ENCODE results near the gene TRABD. TPM values are rescaled to one million over a fixed set of nuclear protein-coding genes. Genes with fewer than 3 reads are reported as not detected.
"Not testable (repeated sequence)": the region's sequence is repeated elsewhere in the genome, so short reads cannot be mapped to it uniquely, and the experiment has no call there.

Gene TRABD, protein sequence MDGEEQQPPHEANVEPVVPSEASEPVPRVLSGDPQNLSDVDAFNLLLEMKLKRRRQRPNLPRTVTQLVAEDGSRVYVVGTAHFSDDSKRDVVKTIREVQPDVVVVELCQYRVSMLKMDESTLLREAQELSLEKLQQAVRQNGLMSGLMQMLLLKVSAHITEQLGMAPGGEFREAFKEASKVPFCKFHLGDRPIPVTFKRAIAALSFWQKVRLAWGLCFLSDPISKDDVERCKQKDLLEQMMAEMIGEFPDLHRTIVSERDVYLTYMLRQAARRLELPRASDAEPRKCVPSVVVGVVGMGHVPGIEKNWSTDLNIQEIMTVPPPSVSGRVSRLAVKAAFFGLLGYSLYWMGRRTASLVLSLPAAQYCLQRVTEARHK
- total RNA-seq: 44.0 TPM

DNA sequence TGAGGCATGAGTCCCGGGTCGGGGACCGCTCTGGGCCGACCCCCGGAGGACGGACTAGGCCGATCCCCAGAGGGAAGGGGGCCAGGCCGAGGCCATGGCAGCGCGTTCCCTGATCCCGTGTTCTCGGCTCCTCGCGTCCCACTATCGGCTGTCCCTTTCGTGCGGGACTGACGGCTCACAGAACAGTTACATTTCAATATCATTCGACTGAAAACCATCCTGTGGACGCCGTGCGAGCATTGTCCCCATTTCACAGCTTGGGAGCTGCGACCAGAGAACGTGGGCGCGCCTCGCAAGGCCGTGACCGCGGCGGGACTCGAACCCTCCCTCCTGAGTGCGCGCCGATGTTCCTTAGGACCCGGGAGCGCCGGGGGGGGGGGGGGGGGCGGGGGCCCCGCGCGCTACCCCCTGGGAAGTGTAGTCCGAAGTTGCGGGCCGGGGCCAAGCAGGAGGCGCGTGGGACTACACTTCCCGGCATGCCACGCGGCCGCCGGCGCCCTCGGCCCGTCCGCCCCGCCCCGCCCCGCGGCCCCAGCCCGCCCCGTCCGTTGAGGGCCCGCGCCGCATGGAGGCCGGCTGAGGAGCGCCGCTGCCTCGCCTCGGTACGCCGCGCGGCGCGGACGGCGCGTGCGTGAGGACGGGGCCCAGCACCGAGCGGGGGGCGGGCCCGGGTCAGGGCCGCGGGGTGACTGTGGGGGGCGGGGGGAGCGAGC is at the start of gene TRABD:
TRABD (plus strand) TSS at position 539 of the 713 bp plus-strand sequence. CDS start 7,148 bp downstream, outside the sequence.
- Histone ChIP-seq H3K27me3 (ENCODE audit: insufficient read depth, low read length) (no peaks in the 10 kb centered on the region), H3K9me3 (ENCODE audit: low read depth, low read length) (no peaks in the 10 kb centered on the region), H3K4me1 (ENCODE audit: insufficient read depth, low read length) (peaks cover 63% of the 10 kb centered on the region), H3K4me3 (ENCODE audit: low read length) (peak within 1 kb of the TSS; percentile 48)

DNA sequence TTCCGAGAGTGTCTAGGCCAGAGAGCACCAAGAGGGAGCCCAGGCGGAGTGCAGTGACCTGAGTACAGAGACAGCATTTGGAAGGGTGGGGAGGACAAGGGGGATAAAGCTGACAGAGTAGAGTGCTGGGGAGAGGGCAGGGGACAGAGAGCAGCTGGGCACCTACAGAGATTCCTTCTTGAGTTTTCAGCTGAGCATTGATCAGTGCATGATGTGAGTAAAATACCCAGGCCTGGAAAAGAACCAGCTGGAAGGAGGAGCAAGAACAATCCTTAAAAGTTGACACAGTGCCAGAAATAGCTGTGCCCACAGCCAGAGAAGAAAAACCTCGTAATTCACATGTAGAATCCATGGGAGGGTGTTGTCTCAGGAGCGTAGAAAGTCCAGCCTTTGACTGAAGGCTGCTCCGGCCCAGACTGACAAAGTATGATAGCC is 49.1 kb upstream of the TRABD start:
- Histone ChIP-seq H3K4me3 (ENCODE audit: low read length) (no peak overlapping the region), H3K4me1 (ENCODE audit: insufficient read depth, low read length) (no peaks in the 10 kb centered on the region), H3K9me3 (ENCODE audit: low read depth, low read length) (no peaks in the 10 kb centered on the region), H3K27me3 (ENCODE audit: insufficient read depth, low read length) (no peaks in the 10 kb centered on the region)

DNA sequence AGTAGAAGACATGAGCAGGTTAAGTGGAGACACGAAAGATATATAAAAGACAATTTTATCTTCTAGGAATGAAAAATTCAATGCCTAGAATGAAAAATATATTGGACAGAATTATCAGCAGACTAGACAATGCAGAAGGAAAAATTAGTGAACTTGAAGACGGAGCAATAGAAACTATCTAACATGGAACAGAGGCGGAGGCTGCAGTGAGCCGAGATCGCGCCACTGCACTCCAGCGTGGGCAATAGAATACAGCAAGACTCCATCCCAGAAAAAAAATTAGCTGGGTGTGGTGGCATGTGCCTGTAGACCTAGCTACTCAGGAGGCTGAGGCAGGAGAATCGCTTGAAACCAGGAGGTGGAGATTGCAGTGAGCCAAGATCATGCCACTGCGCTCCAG is 48.4 kb upstream of the TRABD start:
- not testable (repeated sequence) for H3K27me3 ChIP-seq (ENCODE audit: insufficient read depth, low read length); H3K4me3 ChIP-seq (ENCODE audit: low read length); H3K4me1 ChIP-seq (ENCODE audit: insufficient read depth, low read length); H3K9me3 ChIP-seq (ENCODE audit: low read depth, low read length)

DNA sequence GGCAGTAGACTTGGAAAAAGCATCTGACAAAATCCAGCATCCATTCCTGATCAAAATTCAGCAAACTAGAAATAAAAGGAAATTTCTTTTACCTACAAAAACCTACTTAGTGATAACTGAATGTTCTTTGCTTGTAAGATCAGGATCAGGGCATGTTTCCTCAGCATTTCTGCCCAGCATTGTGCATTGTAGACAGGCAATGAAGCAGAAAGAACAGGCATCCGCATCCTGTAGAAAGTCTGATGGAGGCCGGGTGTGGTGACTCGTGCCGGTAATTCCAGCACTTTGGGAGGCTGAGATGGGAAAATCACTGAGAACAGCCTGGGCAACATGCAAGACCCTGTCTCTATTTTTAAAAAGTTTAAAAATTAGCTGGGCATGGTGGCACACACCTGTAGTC is 47.7 kb upstream of the TRABD start:
- H3K27me3 ChIP-seq (ENCODE audit: insufficient read depth, low read length): no peaks in the 10 kb centered on the region
- H3K4me3 ChIP-seq (ENCODE audit: low read length): no peak overlapping the region
- H3K9me3 ChIP-seq (ENCODE audit: low read depth, low read length): no peaks in the 10 kb centered on the region
- peaks cover 3% of the 10 kb centered on the region for H3K4me1 ChIP-seq (ENCODE audit: insufficient read depth, low read length)

DNA sequence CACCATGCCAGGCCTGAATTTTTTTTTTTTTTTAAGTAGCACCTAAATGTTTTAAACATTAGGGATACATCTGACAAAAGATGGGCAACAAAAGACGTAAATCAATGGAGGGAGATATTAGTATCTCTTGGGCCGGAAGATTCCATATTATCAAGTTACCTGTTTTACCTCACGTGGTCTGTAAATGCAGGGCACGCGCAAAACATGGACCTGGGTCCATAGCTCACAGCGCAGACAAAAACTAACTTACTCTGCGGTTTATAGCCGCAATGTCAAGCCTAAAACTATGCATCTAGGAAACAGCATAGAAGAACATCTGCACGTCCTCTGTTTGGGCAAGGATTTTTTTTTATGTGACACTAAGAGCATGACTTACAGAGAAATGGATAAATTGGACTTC is 46.7 kb upstream of the TRABD start:
- H3K4me3 ChIP-seq (ENCODE audit: low read length): no peak overlapping the region
- no peaks in the 10 kb centered on the region for H3K9me3 ChIP-seq (ENCODE audit: low read depth, low read length)
- H3K27me3 ChIP-seq (ENCODE audit: insufficient read depth, low read length): no peaks in the 10 kb centered on the region
- H3K4me1 ChIP-seq (ENCODE audit: insufficient read depth, low read length): peaks cover 8% of the 10 kb centered on the region

DNA sequence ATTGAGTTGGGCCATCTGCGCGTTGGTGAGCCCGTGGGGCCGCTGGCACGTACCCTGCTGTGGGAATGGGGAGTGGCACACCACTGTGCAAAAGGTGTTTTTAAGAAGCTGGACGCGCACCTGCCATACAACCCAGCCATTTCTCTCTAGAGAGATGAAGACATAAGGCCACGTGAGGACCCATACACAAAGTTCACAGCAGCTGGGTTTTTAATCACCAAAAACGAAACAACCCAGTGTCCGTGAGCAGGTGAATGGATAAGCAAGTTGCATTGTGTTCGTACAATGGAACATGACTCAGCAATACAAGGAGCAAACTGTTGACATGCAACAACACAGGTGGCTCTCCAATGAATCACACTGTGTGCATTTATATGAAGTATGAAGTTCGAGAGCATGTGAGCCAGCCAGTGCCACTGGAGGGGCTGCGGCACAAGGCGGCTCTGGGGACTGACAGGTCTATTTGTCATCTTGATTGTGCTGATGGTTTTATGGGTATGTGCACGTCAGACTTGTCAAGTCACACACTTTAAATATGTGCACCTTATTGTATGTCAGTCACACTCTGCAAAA is 45.8 kb upstream of the TRABD start:
- Histone ChIP-seq H3K4me1 (ENCODE audit: insufficient read depth, low read length) (peaks cover 8% of the 10 kb centered on the region), H3K27me3 (ENCODE audit: insufficient read depth, low read length) (no peaks in the 10 kb centered on the region), H3K9me3 (ENCODE audit: low read depth, low read length) (no peaks in the 10 kb centered on the region), H3K4me3 (ENCODE audit: low read length) (no peak overlapping the region)

DNA sequence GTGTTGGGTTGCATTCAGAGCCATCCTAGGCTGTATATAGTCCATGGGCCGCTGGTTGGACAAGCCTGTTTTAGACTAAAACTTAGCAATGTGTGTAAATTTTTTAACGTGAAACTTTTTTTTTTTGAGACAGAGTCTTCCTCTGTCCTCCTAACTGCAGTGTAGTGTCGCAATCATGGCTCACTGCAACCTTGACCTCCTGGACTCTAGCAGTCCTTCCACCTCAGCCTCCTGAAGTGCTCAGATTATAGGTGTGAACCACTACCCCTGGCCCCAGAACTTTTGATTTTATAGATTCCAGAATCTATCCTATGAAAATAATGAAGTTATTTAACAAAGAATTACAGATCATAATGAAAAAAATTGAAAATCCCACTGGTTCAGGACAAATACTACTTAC is 45.1 kb upstream of the TRABD start:
- no peaks in the 10 kb centered on the region for H3K9me3 ChIP-seq (ENCODE audit: low read depth, low read length)
- no peak overlapping the region for H3K4me3 ChIP-seq (ENCODE audit: low read length)
- peaks cover 8% of the 10 kb centered on the region for H3K4me1 ChIP-seq (ENCODE audit: insufficient read depth, low read length)
- no peaks in the 10 kb centered on the region for H3K27me3 ChIP-seq (ENCODE audit: insufficient read depth, low read length)

DNA sequence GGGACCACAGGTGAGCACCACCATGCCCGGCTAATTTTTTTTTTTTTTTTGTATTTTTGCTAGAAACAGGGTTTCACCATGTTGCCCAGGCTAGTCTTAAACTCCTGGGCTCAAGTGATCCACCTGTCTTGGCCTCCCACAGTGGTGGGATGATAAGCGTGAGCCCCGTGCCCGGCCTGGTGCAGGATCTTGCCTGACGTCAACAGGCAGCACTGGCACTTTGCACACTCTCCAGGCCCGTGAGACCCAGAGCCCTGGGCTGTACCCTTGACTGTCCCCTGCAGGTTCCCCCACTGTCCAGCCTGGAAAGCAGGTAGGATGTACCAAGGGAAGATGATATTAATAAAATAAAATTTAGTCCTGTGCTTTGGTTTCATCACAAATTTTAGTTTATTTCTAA is 44.3 kb upstream of the TRABD start:
- no peaks in the 10 kb centered on the region for H3K27me3 ChIP-seq (ENCODE audit: insufficient read depth, low read length)
- H3K4me1 ChIP-seq (ENCODE audit: insufficient read depth, low read length): peaks cover 11% of the 10 kb centered on the region
- no peak overlapping the region for H3K4me3 ChIP-seq (ENCODE audit: low read length)
- no peaks in the 10 kb centered on the region for H3K9me3 ChIP-seq (ENCODE audit: low read depth, low read length)

DNA sequence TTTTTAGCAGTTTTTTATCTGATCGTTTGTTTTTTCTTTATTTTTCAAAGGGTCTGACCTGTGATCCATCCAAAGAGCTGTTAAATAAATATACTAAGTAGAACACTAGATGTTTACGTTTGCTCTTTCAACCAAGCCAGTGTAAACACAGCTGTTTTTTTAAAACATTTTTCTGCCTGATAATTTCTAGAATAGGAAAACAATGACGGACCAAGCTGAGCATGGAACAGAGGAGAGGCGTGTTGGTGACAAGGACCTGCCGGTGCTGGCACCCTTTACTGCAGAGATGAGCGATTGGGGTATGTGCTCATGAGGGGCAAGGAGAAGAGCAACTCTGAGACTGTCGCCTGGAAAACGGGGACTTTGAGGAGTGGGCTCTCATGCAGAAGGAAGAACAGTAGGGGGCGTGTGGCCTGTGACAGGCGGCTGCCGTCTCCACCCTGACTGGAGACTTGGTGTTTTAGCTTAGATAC is 43.8 kb upstream of the TRABD start:
- H3K4me3 ChIP-seq (ENCODE audit: low read length): no peak overlapping the region
- peaks cover 16% of the 10 kb centered on the region for H3K4me1 ChIP-seq (ENCODE audit: insufficient read depth, low read length)
- H3K27me3 ChIP-seq (ENCODE audit: insufficient read depth, low read length): no peaks in the 10 kb centered on the region
- H3K9me3 ChIP-seq (ENCODE audit: low read depth, low read length): no peaks in the 10 kb centered on the region

DNA sequence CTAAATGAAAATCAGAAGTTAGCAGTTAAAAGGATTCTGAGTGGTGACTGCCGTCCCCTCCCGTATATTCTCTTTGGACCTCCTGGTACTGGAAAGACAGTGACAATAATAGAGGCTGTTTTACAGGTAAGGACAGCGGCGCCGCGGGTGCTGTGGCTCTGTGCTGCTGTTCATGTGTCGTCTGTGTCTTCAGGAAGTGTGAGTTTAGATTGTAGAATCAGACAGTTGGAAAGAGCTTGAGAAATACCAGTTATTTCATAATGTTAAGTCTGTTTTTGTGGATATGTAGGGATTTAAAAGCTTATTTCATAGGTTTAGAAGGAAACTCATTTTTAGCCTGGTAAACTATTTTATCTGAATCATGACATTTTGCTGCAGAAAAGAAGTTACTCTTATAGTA is 42.6 kb upstream of the TRABD start:
- Histone ChIP-seq H3K9me3 (ENCODE audit: low read depth, low read length) (no peaks in the 10 kb centered on the region), H3K4me3 (ENCODE audit: low read length) (no peak overlapping the region), H3K4me1 (ENCODE audit: insufficient read depth, low read length) (peaks cover 25% of the 10 kb centered on the region), H3K27me3 (ENCODE audit: insufficient read depth, low read length) (no peaks in the 10 kb centered on the region)

DNA sequence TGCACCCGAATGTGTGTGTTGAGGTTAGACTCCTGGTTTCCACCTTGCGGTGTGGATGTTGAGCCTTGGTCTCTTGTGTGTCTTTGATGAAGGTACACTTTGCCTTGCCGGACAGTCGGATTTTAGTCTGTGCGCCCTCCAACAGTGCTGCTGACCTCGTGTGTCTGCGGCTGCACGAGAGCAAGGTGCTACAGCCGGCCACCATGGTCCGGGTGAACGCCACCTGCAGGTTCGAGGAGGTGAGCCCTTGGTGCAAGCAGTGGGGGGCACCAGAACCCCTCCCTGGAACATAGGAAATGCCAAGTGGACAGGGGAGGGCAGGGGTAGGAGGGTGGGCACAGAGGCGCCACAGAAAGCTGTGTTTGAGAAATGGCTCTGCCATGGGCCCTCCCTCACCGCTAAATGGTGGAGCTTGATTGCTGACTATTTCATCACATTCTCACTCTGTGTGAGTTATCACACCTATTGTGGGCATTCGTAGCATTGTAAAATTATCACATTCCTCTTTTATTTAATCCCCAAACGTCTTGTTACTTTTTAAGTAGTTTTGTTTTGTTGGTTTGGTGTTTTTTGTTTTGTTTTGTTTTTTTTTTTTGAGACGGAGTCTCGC is 41.6 kb upstream of the TRABD start:
- Histone ChIP-seq H3K4me3 (ENCODE audit: low read length) (no peak overlapping the region), H3K27me3 (ENCODE audit: insufficient read depth, low read length) (no peaks in the 10 kb centered on the region), H3K4me1 (ENCODE audit: insufficient read depth, low read length) (peaks cover 33% of the 10 kb centered on the region), H3K9me3 (ENCODE audit: low read depth, low read length) (no peaks in the 10 kb centered on the region)

DNA sequence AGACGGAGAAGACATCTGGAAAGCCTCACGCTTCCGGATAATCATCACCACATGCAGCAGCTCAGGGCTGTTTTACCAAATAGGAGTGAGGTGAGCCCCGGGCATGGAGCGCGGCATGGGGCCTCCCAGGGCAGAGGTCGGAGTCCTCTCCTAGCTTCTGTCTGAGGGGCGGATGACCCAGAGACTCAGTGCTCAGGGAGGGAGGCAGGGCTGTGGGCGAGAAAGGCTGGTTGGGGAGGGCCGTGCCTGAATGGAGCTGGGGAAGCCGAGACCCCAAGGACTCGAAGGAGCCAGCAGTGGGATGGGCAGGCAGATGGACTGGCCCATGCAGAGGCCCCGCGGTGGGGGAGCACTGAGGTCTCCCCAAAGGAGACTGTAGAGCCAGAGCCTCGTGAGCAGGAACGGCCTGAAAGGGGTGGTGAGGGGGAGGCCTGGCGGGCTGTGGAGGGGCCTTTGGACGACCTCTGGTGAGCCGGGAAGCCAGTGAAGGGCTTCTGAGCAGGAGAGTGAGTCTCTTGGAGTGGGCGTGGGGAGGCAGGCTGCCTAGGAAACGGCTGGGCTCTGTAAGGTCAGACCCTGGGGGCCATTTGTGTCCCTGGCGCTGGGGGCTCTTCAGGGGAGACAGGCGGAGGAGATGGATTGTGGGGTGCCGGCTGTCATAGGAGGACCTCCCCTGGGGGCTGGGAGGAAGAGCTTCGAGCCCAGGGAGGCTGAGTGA is 39.8 kb upstream of the TRABD start:
- no peak overlapping the region for H3K4me3 ChIP-seq (ENCODE audit: low read length)
- H3K9me3 ChIP-seq (ENCODE audit: low read depth, low read length): no peaks in the 10 kb centered on the region
- no peaks in the 10 kb centered on the region for H3K27me3 ChIP-seq (ENCODE audit: insufficient read depth, low read length)
- H3K4me1 ChIP-seq (ENCODE audit: insufficient read depth, low read length): peaks cover 38% of the 10 kb centered on the region

DNA sequence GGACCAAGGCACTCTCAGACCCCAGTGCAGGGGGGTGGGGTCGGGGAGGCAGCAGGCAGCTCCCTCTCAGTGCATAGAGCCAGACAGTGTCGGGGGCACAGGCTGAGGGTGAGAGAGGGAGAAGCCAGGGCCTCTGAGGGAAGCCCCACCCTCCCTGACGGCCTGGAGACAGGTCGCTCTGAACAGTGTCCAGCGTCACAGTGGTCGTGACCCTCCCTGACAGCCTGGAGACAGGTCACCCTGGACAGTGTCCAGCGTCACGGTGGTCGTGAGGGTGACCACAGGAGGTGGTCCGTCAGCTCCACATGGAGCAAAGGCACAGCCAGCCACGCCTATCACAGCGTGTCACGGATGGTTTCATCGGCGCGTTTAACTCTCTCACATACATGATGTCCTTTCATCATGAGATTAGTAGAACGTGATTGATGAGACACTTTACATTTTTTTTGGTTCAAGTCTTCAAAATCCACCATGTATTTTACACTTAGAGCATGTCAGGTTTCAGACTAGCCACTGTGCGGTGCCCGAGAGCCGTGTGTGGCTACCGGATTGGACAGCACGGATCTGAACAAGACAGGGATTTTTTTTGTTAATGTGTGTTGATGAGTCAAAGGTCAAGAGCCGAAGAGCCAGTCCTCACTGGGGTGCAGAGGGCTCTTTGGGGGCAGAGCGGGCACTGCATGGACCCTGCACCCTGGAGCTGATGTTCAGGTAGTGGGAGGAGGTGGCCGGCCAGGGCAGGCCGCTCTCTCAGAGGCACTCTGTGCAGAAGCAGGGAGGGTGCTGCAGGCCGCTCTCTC is 39.1 kb upstream of the TRABD start:
- Histone ChIP-seq H3K4me3 (ENCODE audit: low read length) (no peak overlapping the region), H3K9me3 (ENCODE audit: low read depth, low read length) (no peaks in the 10 kb centered on the region), H3K27me3 (ENCODE audit: insufficient read depth, low read length) (no peaks in the 10 kb centered on the region), H3K4me1 (ENCODE audit: insufficient read depth, low read length) (peaks cover 38% of the 10 kb centered on the region)

All from mononuclear cell (primary cell).